HG03175 (cell line): Measurements from ENCODE around the gene CRAT.
A peak's percentile ranks its signal among the peaks of the same experiment; 100 is the strongest.

Source experiments
- ATAC-seq: cut with Tn5 transposase; IDR thresholded peaks from one replicate; pipeline ENCODE4 v1.9.1; 2021; ENCODE audit warnings: mild to moderate bottlenecking, moderate library complexity; ENCODE audit not compliant: unreplicated experiment

Gene CRAT

GRCh38 chr9:129111528-129112151 lies 1.0 kb upstream of the CRAT start:
- peak; percentile 3 for ATAC-seq

DNA sequence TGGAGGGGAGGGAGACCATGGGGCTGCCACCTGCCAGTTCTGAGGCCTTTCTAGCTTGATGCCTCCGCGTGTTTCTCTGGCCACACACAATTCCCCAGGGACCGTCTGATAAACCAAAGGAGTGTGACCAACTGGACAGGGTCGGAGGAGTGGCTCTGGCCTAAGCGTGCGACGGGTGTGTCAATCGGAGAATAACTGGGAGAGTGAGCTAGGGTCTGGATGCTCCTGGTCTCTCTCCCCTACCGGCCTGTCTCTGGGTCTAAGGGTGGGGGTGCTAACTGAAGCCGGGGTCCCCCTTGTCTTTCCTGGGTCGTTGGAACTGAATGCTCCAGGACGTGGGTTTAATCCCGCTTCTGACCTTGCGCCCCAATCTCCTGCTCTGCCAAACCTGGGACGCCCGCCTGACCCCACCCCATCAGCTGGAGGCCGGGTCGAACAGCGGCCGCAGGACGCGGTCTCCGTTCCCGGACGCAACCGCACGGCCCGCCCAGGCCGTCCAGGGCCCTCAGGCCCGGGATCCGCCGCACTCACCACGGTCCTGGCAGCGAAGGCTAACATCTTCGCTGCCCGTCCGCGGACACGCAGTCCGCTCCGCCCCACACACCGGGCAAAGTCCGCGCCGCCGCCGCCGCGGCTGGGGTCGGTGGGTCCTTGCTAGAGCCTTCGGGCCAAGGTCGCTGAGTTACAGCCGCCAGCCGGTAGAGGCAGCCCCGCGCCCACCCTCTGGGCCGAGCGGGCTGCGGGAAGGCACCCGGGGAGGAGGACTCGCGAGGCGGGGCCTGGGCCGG lies 447 bp downstream of the CRAT start:
- no peak for ATAC-seq

GRCh38 chr9:129109537-129109903 lies 1.1 kb downstream of the CRAT start:
- no peak for ATAC-seq

- ATAC-seq, result no peak
Observed at GRCh38 chr9:129108805-129109536, 1.6 kb downstream of the CRAT start.

DNA sequence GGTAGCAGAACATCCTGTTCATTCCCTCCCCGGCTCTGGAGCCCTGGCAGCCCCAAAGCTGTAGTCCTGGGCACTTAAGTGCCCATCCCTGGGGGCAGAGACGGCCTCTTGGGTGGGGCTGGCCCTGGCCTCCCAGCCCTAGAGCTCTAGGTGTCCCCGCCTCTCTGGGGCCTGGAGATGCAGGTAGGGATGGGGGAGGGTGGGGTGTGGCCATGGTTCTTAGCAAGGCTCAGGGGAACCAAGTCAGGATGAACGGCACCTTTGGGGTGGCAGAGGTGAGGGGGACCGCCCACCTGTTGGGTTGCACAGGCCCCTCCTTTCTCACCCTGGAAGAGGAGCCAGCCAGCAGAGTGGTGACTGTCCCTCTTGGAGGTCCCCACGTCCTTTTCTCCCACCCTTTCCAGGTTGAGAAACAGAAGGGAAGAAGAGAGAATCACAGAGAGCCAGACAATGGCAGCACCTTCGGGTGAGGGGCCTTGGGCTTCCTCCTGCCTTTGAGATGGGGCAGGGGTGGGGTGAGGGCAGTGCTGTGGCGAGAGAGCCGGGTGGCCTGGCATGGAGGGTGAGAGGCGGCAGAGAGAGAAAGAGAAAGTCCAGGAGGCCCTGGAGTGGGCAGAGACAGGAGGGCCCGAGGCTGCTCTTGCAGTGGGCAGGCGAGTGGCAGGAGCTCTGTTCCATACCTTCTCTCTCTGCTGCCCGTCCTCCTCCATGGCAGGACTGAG lies 2.3 kb downstream of the CRAT start:
- ATAC-seq, result no peak

GRCh38 chr9:129107651-129108050 lies 2.9 kb downstream of the CRAT start:
- ATAC-seq, result no peak

DNA sequence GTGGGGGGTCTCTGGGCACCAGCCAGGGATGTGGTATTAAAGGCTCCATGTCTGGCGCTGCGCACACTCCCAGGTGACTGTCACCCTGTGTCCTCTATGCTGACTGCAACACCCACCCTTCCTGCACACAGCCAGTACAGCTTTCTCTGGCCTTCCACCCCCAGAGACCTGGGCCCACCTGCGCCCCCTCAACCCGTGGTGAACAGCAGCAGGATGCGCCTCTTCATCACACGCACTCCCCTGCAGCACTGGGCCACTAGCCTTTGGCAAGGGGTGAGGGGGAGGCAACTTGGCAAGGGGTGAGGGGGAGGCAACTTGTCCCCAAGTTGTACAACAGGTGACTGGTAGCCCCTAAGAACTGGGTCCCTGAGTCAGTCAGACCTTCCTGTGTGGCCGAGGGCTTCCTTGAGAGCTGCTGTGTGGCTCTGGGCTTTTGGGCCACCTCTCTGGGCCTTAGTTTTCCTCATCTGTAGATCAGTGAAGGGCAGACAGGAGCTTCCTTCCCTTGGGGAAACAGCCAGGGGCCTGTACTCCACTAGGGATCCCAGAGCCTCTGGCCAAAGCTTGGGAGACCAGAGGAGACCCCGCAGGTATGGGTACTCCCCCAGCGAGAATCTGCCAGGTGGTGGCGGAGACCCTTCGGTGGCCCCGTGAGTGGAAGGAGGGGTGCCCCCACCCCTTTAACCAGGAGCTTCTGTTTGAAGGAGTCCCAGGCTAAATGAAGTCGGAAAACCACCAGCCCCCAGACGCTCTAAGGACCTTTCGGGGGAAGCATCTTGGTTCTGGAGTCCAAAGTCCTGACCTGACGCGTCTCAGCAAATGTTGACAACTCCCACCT lies 4.5 kb downstream of the CRAT start:
- no peak for ATAC-seq

DNA sequence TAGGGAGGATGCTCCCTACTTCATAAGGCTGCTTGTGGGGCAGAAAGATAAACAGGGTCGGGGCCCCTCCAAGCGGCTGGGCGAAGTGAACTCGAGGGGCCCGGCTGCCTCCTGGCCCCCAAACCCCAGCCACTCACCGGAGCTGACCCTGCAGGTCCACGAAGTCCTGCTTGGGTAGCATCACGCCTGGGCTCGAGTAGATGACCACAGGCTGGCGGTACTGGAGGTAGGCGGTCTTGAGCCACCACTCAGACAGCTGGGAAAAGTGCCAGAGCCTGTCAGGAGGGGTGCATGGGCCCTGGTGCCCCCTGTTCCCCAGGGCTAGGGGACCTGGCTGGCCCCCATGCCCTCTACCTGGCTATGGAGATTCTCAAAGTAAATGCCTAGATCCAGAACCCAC lies 6.5 kb downstream of the CRAT start:
- no peak for ATAC-seq

GRCh38 chr9:129103595-129103965 lies 7.0 kb downstream of the CRAT start:
- no peak for ATAC-seq

DNA sequence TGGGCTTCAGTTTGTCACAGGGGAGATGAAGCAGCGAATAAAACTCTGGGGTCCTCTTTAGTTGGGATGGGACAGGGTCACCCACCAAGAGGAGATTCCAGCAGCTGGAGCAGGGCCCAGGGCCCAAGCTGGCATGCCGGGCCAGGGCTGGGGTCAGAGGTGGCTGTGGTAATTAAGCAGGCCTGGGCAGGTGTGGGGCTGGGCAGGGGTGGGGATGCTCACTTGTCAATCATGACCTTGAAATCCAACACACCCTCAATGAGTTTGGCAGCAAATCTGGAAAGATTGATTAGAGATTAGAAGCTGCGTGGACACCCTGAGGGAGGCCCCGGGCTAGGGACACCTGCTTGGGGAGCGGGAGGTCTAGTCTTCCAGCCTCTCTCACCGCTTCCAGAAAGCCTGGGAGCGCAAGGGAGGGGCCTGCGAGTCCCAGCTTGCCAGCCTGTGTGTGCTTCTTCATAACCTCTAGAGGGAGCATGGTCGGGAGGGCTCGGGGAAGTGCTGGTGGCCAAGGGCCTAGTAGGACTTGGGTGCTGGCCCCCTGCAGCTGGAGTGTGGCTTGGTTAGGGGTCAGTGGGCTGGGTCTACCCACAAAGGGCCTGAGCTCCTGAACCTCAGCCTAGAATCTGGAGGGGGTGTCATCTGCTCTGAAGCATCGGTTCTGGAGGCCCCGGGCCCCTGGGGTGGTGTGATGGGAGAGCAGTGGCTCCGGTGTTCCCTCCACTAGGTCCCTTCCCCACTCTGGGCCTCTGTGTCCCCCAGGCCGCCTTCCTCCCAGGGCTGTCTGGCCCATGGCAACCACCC lies 7.6 kb downstream of the CRAT start:
- ATAC-seq, result no peak

- no peak for ATAC-seq
Observed at GRCh38 chr9:129102095-129102525, 8.5 kb downstream of the CRAT start.

- no peak for ATAC-seq
Observed at GRCh38 chr9:129101279-129101678, 9.3 kb downstream of the CRAT start.

- ATAC-seq, result no peak
Observed at GRCh38 chr9:129100383-129101169, 10.0 kb downstream of the CRAT start.

DNA sequence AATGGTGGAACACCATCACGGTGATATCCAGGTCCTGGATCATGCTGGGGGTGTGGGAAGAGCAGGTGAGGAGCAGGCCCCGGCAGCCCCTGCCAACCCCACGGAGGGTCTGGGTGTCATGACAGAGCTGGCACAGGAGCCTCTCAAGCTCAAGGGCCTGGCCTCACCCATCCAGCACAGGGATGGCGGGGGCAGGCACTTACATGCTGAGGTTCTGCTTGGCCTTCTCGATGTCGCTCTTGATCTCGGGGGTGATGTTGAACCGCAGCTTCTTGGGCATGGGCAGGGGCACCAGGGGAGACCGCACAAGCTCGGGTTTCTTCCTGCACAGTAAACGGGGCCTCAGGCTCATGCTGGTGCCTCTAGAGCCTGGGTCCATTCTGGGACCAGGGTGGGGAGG lies 12.3 kb downstream of the CRAT start:
- ATAC-seq, result no peak

- ATAC-seq, result no peak
Observed at GRCh38 chr9:129097671-129098306, 12.8 kb downstream of the CRAT start.

- ATAC-seq, result no peak
Observed at GRCh38 chr9:129095908-129096307, 14.7 kb downstream of the CRAT start.

DNA sequence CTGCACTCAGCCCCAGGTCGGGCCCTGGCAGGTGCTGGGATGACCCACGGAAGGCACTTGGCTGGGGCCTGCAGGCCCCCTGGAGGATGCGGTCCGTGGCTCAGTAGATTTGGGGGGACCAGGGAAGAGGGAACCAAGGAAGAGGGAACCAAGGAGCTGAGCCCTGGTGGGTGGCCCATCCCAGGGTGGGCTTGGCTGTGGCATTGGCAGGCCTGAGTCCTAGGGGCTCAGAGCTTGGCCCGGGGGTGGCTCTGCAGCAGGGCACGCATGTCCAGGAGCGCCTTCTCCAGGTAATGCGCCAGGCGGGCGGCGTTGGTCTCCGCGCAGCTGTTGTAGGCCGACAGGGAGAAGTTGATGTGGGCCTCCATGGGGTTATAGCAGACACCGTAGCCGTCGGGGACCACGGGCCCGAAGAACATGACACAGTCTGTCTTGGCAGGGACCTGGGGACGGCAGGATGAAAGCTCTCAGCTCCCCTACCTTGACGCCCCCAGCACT lies 15.4 kb downstream of the CRAT start:
- no peak for ATAC-seq
